Measurements from ENCODE around the gene CACNA2D4. TPM values are rescaled to one million over a fixed set of nuclear protein-coding genes. Genes with fewer than 3 reads are reported as not detected.

The CACNA2D4 gene
- total and polyA plus RNA-seq, 2 donors (not counting 3 experiments of a cell fraction or from before 2014, with no cell fraction given) = 0.58 to 0.73 TPM

DNA sequence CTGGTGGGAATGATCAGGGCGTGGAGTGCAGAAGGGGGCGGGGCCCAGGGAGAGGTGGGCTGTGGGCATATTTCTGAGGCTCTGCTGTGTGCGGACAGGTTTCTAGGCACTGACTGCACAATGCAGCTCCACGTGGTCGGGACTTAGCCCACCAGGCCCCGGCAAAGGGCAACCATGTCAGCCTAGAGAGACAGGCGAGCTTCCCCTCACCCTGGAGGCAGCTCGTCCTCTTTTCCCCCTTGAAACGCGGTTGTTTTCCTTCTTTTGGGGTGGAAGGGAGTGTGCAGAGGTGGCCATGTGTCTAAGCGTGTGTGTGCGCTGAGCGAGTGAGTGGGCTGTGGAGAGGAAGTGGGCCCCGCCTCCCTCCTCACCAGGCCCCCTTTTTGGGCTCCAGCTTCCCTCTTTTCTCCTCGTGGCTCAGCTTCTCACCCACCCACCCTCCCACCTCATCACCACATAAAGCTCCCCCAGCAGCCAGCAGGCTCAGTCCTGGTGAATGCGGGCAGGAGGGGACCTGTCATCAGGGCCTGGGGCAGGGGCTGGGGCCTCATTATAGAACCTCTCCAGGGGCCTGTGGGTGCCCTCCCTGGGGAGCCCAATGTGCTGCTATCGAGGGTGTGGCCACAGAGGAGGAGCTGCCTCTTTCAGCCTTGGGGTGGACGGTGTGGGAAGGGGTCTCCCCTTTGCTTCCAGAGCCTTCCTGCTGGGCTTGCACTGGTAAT lies 76.1 kb downstream of the CACNA2D4 start:
- Histone ChIP-seq H3K27me3 (ENCODE audit: control insufficient read depth in 2 of 2, insufficient read depth in 2 of 2, low read length in 2 of 2) (no peaks in the 10 kb centered on the region), H3K36me3 (ENCODE audit: control insufficient read depth in 2 of 2, extremely low read depth in 1 of 2, insufficient read depth in 2 of 2, low read length in 2 of 2) (no peaks in the 10 kb centered on the region), H3K4me2 (ENCODE audit: insufficient read depth, low read length) (no peak overlapping the region), H3K79me2 (ENCODE audit: control insufficient read depth, insufficient read depth, low read length) (no peaks in the 10 kb centered on the region), H3K4me3 (replicated peaks in 1 of 3; ENCODE audit: insufficient read depth in 1 of 3, low read depth in 1 of 3, low read length in 3 of 3) (no peak overlapping the region), H3K27ac (ENCODE audit: insufficient read depth, low read depth, low read length) (no peak overlapping the region), H3K9me1 (replicated peaks; ENCODE audit: control insufficient read depth, extremely low read depth, insufficient read depth, low read length) (no peaks in the 10 kb centered on the region), H2AFZ (ENCODE audit: low read depth, low read length) (no peak overlapping the region), H3K9me3 (replicated peaks; ENCODE audit: control insufficient read depth, insufficient read depth, low read length) (no peaks in the 10 kb centered on the region), H3K4me1 (ENCODE audit: control insufficient read depth, extremely low read depth, insufficient read depth, low read length) (no peaks in the 10 kb centered on the region), H4K20me1 (replicated peaks; ENCODE audit: control insufficient read depth, extremely low read depth, insufficient read depth, low read length) (no peaks in the 10 kb centered on the region), H3K9ac (replicated peaks; ENCODE audit: extremely low read depth, insufficient read depth, low read length) (no peak overlapping the region)
- intact Hi-C loops (cut with micrococcal nuclease) = no loop called here
- CTCF ChIA-PET = no interaction called here
- POLR2A ChIA-PET = no interaction called here
- FAIRE-seq (no peak), DNase-seq (ENCODE audit: low read depth, low spot score) (no peak)
- TF ChIP-seq, protein P1, sequence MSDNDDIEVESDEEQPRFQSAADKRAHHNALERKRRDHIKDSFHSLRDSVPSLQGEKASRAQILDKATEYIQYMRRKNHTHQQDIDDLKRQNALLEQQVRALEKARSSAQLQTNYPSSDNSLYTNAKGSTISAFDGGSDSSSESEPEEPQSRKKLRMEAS (IDR thresholded peaks at IDR 0.05; ENCODE audit: insufficient read depth, insufficient read length) = no peak
- TF ChIP-seq JUN (IDR thresholded peaks at IDR 0.05; ENCODE audit: borderline replicate concordance, insufficient read depth, insufficient read length, low read depth) = no peak
- no peak for TF ChIP-seq MYC (IDR thresholded peaks at IDR 0.05; ENCODE audit: low read depth, low read length)
- no peak for TF ChIP-seq GATA2 (IDR thresholded peaks at IDR 0.05; ENCODE audit: insufficient read depth, insufficient read length, low read depth, low read length)
- TF ChIP-seq FOS (IDR thresholded peaks at IDR 0.05; ENCODE audit: borderline replicate concordance, insufficient read depth, low read length) = no peak
- TF ChIP-seq, protein P2, sequence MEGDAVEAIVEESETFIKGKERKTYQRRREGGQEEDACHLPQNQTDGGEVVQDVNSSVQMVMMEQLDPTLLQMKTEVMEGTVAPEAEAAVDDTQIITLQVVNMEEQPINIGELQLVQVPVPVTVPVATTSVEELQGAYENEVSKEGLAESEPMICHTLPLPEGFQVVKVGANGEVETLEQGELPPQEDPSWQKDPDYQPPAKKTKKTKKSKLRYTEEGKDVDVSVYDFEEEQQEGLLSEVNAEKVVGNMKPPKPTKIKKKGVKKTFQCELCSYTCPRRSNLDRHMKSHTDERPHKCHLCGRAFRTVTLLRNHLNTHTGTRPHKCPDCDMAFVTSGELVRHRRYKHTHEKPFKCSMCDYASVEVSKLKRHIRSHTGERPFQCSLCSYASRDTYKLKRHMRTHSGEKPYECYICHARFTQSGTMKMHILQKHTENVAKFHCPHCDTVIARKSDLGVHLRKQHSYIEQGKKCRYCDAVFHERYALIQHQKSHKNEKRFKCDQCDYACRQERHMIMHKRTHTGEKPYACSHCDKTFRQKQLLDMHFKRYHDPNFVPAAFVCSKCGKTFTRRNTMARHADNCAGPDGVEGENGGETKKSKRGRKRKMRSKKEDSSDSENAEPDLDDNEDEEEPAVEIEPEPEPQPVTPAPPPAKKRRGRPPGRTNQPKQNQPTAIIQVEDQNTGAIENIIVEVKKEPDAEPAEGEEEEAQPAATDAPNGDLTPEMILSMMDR (IDR thresholded peaks at IDR 0.05; ENCODE audit: extremely low read depth in 1 of 2, insufficient read depth in 1 of 2, low read depth in 1 of 2, low read length in 2 of 2) = no peak
- no peak for TF ChIP-seq POLR2A (IDR thresholded peaks at IDR 0.05; ENCODE audit: low read depth, low read length)
- TF ChIP-seq EZH2 (IDR thresholded peaks at IDR 0.05; ENCODE audit: borderline replicate concordance, low read depth, low read length, severe bottlenecking) = no peak
- BruUV-seq (replicated peaks) = no TSS peak
- dilution Hi-C loops (cut with MboI; ENCODE audit: extremely low pct_ligation_motif_present, low sequenced_read_pairs) = no loop called here

Measured in endothelial cell of umbilical vein (primary cell).